ENCODE data around the gene GBGT1.

The GBGT1 gene

GRCh38 chr9:133125941-133126696 lies 37.6 kb downstream of the GBGT1 start:
- DNase-seq (ENCODE audit: low read depth in 3 of 3): no peak

- no peak for DNase-seq (ENCODE audit: low read depth in 3 of 3)
Measured at GRCh38 chr9:133124907-133125275, 38.8 kb downstream of the GBGT1 start.

GRCh38 chr9:133124123-133124906 lies 39.4 kb downstream of the GBGT1 start:
- no peak for DNase-seq (ENCODE audit: low read depth in 3 of 3)

- no peak for DNase-seq (ENCODE audit: low read depth in 3 of 3)
Measured at GRCh38 chr9:133122935-133123611, 40.6 kb downstream of the GBGT1 start.

- no peak for DNase-seq (ENCODE audit: low read depth in 3 of 3)
Measured at GRCh38 chr9:133122605-133122934, 41.1 kb downstream of the GBGT1 start.

GRCh38 chr9:133121915-133122550 lies 41.7 kb downstream of the GBGT1 start:
- DNase-seq (ENCODE audit: low read depth in 3 of 3): no peak

GRCh38 chr9:133121198-133121914 lies 42.4 kb downstream of the GBGT1 start, which contains the start of gene RALGDS:
RALGDS (minus strand) TSS chr9:133121240; CDS start chr9:133121154, 86 bp downstream.
- peak; percentile 75 to 89 (median 83) for DNase-seq (ENCODE audit: low read depth in 3 of 3)

- no peak for DNase-seq (ENCODE audit: low read depth in 3 of 3)
Measured at GRCh38 chr9:133120501-133121197, 43.1 kb downstream of the GBGT1 start.

- no peak for DNase-seq (ENCODE audit: low read depth in 3 of 3)
Measured at GRCh38 chr9:133119846-133120500, 43.7 kb downstream of the GBGT1 start.

GRCh38 chr9:133119103-133119845 lies 44.4 kb downstream of the GBGT1 start:
- DNase-seq (ENCODE audit: low read depth in 3 of 3): no peak

- no peak for DNase-seq (ENCODE audit: low read depth in 3 of 3)
Measured at GRCh38 chr9:133118568-133118967, 45.1 kb downstream of the GBGT1 start.

GRCh38 chr9:133118179-133118520 lies 45.6 kb downstream of the GBGT1 start:
- DNase-seq (ENCODE audit: low read depth in 3 of 3): no peak

- no peak for DNase-seq (ENCODE audit: low read depth in 3 of 3)
Measured at GRCh38 chr9:133117271-133118178, 46.2 kb downstream of the GBGT1 start.

- DNase-seq (ENCODE audit: low read depth in 3 of 3): no peak
Measured at GRCh38 chr9:133116346-133117231, 47.1 kb downstream of the GBGT1 start.

- peak; percentile 52 to 69 (median 67) for DNase-seq (ENCODE audit: low read depth in 3 of 3)
Measured at GRCh38 chr9:133115604-133116345, 47.9 kb downstream of the GBGT1 start.

GRCh38 chr9:133114886-133115603 lies 48.7 kb downstream of the GBGT1 start:
- no peak for DNase-seq (ENCODE audit: low read depth in 3 of 3)
